Stomach (tissue), 9 donors: Measurements from ENCODE around the gene LYPD6. TPM values are rescaled to one million over a fixed set of nuclear protein-coding genes. Genes with fewer than 3 reads are reported as not detected.

Experiments used
- DNase-seq, 2 donors: peaks; one replicate each; pipeline versions ENCODE4 v3.0.0 to v3.0.0-alpha.2; 2013 to 2019
- H3K27ac ChIP-seq, 5 donors: fragments of 200-600 bp in 4 of 5; sonication (generic) in 4 of 5; one replicate each; pipeline ENCODE4 v1.5.1; 2013 to 2019; ENCODE audit warnings: mild to moderate bottlenecking in 1 of 5, moderate library complexity in 1 of 5
- H3K27me3 ChIP-seq, 3 donors: fragments of 200-600 bp; sonication (generic); one replicate each; pipeline ENCODE4 v1.5.1; 2017 to 2019; ENCODE audit warnings: mixed run types in 1 of 3
- H3K36me3 ChIP-seq, 4 donors: fragments of 200-600 bp; sonication (generic); 1 replicate in 3 of 4; 2 replicates in 1 of 4; pipeline ENCODE4 v1.5.1; 2016 to 2019
- H3K4me1 ChIP-seq, 4 donors: fragments of 200-600 bp; sonication (generic); one replicate each; pipeline ENCODE4 v1.5.1; 2016 to 2019
- H3K4me3 ChIP-seq, 4 donors: fragments of 200-600 bp; sonication (generic) in 3 of 4; one replicate each; pipeline ENCODE4 v1.5.1; 2016 to 2019; ENCODE audit warnings: mild to moderate bottlenecking in 1 of 4
- H3K9me3 ChIP-seq, 4 donors: fragments of 200-600 bp; sonication (generic); one replicate each; pipeline ENCODE4 v1.5.1; 2016 to 2019
- CTCF ChIP-seq, 7 experiments: fragments of 450-650 bp in 4 of 7; fragments of 200-600 bp in 3 of 7; sonication (generic) in 3 of 7; IDR thresholded peaks; one replicate each; pipeline ENCODE4 v1.5.1; 2016 to 2019; ENCODE audit warnings: antibody characterized with exemption in 7 of 7, control low read depth in 2 of 7, mild to moderate bottlenecking in 1 of 7
- EP300 ChIP-seq: sonication (generic); formaldehyde crosslinking; IDR thresholded peaks from one replicate; pipeline ENCODE4 v1.6.1; 2017; ENCODE audit warnings: antibody characterized with exemption
- POLR2A ChIP-seq, 4 donors: fragments of 450-650 bp; IDR thresholded peaks; one replicate each; pipeline ENCODE4 v1.6.1; 2016; ENCODE audit warnings: antibody characterized with exemption in 4 of 4, control low read depth in 2 of 4, mild to moderate bottlenecking in 1 of 4, moderate library complexity in 1 of 4
- POLR2AphosphoS5 ChIP-seq, 3 donors: sonication (generic); formaldehyde crosslinking; IDR thresholded peaks; one replicate each; pipeline ENCODE4 v1.6.1; 2016; ENCODE audit warnings: antibody characterized with exemption in 3 of 3
- WGBS, 5 donors: extraction: QIAGEN DNeasy Blood & Tissue Kit in 3 of 5; methylation state at CpG; one replicate each; pipeline versions ENCODE4 v1.1.5 to v1.1.7; 2013 to 2018; 5-methylcytosine and 5-hydroxymethylcytosine counted together
- intact Hi-C: fragments of 100-400 bp; cut with DNase I; formaldehyde crosslinking; loops from one replicate; pipeline ENCODE4 v1.15.1; 2023; ENCODE audit warnings: low total_unique reads
- polyA plus RNA-seq, 3 donors: library from polyadenylated mRNA; stranded (reverse); fragments of 200-250 nt; gene quantifications; one replicate each; pipeline ENCODE4 v1.2.3, GENCODE V29; 2013
- total RNA-seq, 5 donors: library from RNA; depleted of rRNA; stranded (reverse); fragments of >200 nt; gene quantifications; one replicate each; pipeline versions ENCODE4 v1.1.0 to v1.2.3, GENCODE V29; 2014 to 2016
- donor health status: healthy with polysubstance abuse.
- donor health status: Bipolar disorder and iron deficiency.
- donor health status: healthy.

Gene LYPD6
- total and polyA plus RNA-seq, 8 donors, result 0.45 to 9.7 (median 2.6) TPM; not detected in 2

GRCh38 chr2:149464396-149464795, 134.0 kb downstream of the LYPD6 start:
- Histone ChIP-seq H3K36me3 (no peaks in the 10 kb centered on the region), H3K4me1 (no peaks in the 10 kb centered on the region), H3K9me3 (peaks cover 0 to 11% (median 6%) of the 10 kb centered on the region in 4 donors), H3K4me3 (no peak overlapping the region), H3K27ac (no peak overlapping the region), H3K27me3 (no peaks in the 10 kb centered on the region)
- TF ChIP-seq CTCF (IDR thresholded peaks at IDR 0.05), result no peak
- intact Hi-C loops, result no loop called here
- 84 to 97% (median 96%) methylated on average over 7 of the region's 7 CpGs for WGBS, 5 donors
- DNase-seq, result no peak

- H3K4me1 ChIP-seq, result no peaks in the 10 kb centered on the region
- no peak overlapping the region for H3K27ac ChIP-seq
- H3K9me3 ChIP-seq, result peaks cover 0 to 11% (median 6%) of the 10 kb centered on the region in 4 donors
- no peak for DNase-seq
- no peaks in the 10 kb centered on the region for H3K36me3 ChIP-seq
- intact Hi-C loops, result no loop called here
- 31 to 78% (median 51%) methylated on average over 2 of the region's 2 CpGs for WGBS, 5 donors
- H3K4me3 ChIP-seq, result no peak overlapping the region
- H3K27me3 ChIP-seq, result no peaks in the 10 kb centered on the region
- TF ChIP-seq POLR2A (IDR thresholded peaks at IDR 0.05), result no peak
These were observed 135.5 kb downstream of the LYPD6 start for GRCh38 chr2:149465873-149466272.

- peak in 1 of 2 donors; percentile 43 for DNase-seq
These were observed 136.2 kb downstream of the LYPD6 start for GRCh38 chr2:149466635-149467034.

GRCh38 chr2:149467436-149467835, 137.0 kb downstream of the LYPD6 start:
- no peak for TF ChIP-seq POLR2A (IDR thresholded peaks at IDR 0.05)
- no peak for TF ChIP-seq CTCF (IDR thresholded peaks at IDR 0.05)
- no peak for TF ChIP-seq POLR2AphosphoS5 (IDR thresholded peaks at IDR 0.05)
- TF ChIP-seq EP300, result no peak
- 72 to 94% (median 89%) methylated on average over 2 of the region's 2 CpGs for WGBS, 5 donors
- H3K9me3 ChIP-seq, result no peaks in the 10 kb centered on the region
- no peaks in the 10 kb centered on the region for H3K27me3 ChIP-seq
- H3K4me3 ChIP-seq, result no peak overlapping the region
- intact Hi-C loops, result no loop called here
- no peaks in the 10 kb centered on the region for H3K36me3 ChIP-seq
- H3K27ac ChIP-seq, result no peak overlapping the region
- H3K4me1 ChIP-seq, result no peaks in the 10 kb centered on the region
- peak in 1 of 2 donors; percentile 66 for DNase-seq

More at GRCh38 chr2:149466635-149467034, 136.2 kb downstream of the LYPD6 start:
- TF ChIP-seq CTCF (IDR thresholded peaks at IDR 0.05) (no peak), POLR2A (IDR thresholded peaks at IDR 0.05) (no peak), EP300 (no peak), POLR2AphosphoS5 (IDR thresholded peaks at IDR 0.05) (no peak)
- intact Hi-C loops, result no loop called here
- Histone ChIP-seq H3K27me3 (no peaks in the 10 kb centered on the region), H3K4me3 (no peak overlapping the region), H3K9me3 (peaks cover 0 to 7% (median 2%) of the 10 kb centered on the region in 4 donors), H3K4me1 (no peaks in the 10 kb centered on the region), H3K27ac (no peak overlapping the region), H3K36me3 (no peaks in the 10 kb centered on the region)
- WGBS, 5 donors, result 49 to 75% (median 72%) methylated on average over 3 of the region's 3 CpGs

- no peak overlapping the region for H3K27ac ChIP-seq
- TF ChIP-seq POLR2AphosphoS5 (IDR thresholded peaks at IDR 0.05) (no peak), POLR2A (IDR thresholded peaks at IDR 0.05) (no peak), EP300 (no peak), CTCF (IDR thresholded peaks at IDR 0.05) (no peak)
- WGBS, 5 donors, result 77 to 89% (median 78%) methylated on average over 4 of the region's 4 CpGs
These were observed 138.2 kb downstream of the LYPD6 start for GRCh38 chr2:149468636-149469035.

More at GRCh38 chr2:149468636-149469035, 138.2 kb downstream of the LYPD6 start:
- no peaks in the 10 kb centered on the region for H3K9me3 ChIP-seq
- intact Hi-C loops, result no loop called here
- no peaks in the 10 kb centered on the region for H3K36me3 ChIP-seq
- no peaks in the 10 kb centered on the region for H3K27me3 ChIP-seq
- DNase-seq, result no peak
- no peak overlapping the region for H3K4me3 ChIP-seq
- no peaks in the 10 kb centered on the region for H3K4me1 ChIP-seq
